Limb (tissue), 2 donors: ENCODE measurements around the gene PCDHGB4.
"Not testable (repeated sequence)": the region's sequence is repeated elsewhere in the genome, so short reads cannot be mapped to it uniquely, and the experiment has no call there.

ENCODE experiments used
- DNase-seq, 2 donors: peaks; one replicate each; pipeline ENCODE4 v3.0.0-alpha.2; 2016; ENCODE audit errors: extremely low spot score in 2 of 2

PCDHGB4 gene

DNA sequence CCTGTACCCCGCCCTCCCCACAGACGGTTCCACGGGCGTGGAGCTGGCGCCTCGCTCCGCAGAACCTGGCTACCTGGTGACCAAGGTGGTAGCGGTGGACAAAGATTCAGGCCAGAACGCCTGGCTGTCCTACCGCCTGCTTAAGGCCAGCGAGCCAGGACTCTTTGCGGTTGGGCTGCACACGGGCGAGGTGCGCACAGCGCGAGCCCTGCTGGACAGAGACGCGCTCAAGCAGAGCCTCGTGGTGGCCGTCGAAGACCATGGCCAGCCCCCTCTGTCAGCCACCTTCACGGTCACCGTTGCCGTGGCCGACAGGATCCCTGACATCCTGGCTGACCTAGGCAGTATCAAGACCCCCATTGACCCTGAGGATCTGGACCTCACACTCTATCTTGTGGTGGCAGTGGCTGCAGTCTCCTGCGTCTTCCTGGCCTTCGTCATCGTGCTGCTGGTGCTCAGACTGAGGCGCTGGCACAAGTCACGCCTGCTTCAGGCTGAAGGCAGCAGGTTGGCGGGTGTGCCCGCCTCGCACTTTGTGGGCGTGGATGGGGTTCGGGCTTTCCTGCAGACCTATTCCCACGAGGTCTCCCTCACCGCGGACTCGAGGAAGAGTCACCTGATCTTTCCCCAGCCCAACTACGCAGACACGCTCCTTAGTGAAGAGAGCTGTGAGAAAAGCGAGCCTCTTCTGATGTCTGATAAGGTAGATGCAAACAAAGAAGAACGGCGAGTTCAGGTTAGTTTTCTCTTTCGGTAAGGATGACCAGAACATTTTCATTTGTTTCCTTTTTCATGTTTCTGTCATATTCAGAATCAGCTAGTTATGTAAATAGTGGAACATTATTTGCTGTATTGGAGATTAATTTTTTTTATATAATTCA, 21.2 kb upstream of the PCDHGB4 start:
- no peak for DNase-seq

DNA sequence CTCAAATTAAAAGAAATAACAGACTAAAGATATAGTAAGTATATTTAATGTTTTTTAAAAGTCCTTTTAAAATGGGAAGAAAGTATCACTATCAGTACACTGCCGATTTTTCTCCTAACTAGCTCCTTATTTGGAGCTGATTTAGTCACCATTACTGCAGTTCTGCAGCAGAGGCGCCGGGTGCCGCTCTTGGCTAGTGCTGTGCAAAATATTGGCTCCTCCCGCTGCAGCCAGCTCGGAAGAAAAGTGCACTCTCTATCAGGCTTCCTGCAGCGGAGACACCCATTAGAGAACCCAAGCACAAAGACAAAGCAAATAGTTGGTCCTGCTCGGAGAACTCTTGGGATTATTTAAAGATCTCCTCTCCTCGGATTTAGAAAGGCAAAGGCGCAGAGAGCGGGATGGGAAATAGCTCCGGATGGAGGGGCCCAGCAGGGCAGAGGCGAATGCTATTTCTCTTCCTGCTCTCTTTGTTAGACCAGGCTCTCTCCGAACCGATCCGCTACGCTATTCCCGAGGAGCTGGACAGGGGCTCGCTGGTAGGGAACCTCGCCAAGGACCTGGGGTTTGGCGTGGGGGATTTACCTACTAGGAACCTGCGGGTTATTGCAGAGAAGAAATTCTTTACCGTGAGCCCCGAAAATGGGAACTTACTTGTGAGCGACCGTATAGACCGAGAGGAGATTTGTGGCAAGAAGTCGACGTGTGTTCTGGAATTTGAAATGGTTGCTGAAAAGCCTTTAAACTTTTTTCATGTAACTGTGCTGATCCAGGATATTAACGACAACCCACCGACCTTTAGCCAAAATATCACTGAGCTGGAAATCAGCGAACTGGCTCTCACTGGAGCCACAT, 17.3 kb upstream of the PCDHGB4 start, which contains the start of gene PCDHGB3:
TSS of gene PCDHGB3 (plus strand) at position 249 of the 855 bp plus-strand sequence. CDS start at position 402, 153 bp downstream.
- DNase-seq = no peak

DNA sequence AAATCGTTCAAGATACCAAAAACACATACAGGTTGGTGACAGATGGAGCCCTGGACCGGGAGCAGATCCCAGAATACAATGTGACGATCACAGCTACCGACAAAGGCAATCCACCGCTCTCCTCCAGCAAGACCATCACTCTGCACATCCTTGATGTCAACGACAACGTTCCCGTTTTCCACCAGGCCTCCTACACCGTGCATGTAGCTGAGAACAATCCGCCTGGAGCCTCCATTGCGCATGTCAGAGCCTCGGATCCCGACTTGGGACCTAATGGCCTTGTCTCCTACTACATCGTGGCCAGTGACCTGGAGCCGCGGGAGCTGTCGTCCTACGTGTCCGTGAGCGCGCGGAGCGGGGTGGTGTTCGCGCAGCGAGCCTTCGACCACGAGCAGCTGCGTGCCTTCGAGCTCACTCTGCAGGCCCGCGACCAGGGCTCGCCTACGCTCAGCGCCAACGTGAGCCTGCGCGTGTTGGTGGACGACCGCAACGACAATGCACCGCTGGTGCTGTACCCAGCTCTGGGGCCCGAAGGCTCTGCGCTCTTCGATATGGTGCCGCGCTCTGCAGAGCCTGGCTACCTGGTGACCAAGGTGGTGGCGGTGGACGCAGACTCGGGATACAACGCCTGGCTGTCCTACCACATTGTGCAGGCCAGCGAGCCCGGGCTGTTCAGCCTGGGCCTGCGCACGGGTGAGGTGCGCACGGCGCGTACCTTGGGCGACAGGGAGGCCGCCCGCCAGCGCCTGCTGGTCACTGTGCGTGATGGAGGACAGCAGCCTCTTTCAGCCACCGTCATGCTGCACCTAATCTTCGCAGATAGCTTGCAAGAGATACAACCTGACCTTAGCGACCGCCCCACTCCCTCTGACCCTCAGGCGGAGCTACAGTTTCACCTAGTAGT, 15.7 kb upstream of the PCDHGB4 start:
- DNase-seq = no peak

DNA sequence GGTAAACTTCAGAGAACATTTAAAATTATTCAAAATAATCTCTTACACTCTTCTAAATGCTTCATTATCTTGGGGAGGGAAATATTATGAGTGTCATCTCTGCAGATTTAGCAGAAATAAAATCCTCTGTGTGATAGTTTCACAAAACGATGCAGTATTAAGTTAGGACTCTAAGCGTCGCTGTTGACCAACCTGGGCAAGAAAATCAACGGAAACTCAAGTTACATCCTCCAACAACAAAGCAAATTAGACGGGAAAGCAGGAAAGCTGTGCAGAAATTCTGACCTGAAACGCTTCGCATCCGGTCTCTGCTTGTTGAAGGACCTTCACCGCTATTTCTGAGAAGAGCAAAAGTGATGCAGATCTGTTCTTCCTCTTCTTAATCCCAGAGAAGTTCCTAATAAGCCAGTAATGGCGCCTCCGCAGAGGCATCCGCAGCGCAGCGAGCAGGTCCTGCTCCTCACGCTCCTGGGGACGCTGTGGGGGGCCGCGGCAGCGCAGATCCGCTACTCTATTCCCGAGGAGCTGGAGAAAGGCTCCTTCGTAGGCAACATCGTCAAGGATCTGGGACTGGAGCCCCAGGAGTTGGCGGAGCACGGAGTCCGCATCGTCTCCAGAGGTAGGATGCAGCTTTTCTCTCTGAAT, 13.7 kb upstream of the PCDHGB4 start, which contains the start of gene PCDHGA6:
TSS of gene PCDHGA6 (plus strand) at position 219 of the 645 bp plus-strand sequence. CDS start at position 412, 193 bp downstream.
- DNase-seq = no peak

- DNase-seq = no peak
These were observed 12.9 kb upstream of the PCDHGB4 start for GRCh38 chr5:141374627-141375026.

DNA sequence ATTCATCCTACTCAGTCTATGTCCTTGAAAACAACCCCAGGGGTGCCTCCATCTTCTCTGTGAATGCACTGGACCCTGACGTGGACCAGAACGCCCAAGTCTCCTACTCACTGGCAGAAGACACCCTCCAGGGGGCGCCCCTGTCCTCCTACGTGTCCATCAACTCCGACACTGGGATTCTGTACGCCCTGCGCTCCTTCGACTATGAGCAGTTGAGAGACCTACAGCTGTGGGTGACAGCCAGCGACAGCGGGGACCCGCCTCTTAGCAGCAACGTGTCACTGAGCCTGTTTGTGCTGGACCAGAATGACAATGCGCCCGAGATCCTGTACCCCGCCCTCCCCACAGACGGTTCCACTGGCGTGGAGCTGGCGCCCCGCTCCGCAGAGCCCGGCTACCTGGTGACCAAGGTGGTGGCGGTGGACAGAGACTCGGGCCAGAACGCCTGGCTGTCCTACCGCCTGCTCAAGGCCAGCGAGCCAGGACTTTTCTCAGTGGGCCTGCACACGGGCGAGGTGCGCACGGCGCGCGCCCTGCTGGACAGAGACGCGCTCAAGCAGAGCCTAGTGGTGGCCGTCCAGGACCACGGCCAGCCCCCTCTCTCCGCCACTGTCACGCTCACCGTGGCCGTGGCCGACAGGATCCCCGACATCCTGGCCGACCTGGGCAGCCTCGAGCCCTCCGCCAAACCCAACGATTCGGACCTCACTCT, 11.9 kb upstream of the PCDHGB4 start:
- not testable (repeated sequence) for DNase-seq

DNA sequence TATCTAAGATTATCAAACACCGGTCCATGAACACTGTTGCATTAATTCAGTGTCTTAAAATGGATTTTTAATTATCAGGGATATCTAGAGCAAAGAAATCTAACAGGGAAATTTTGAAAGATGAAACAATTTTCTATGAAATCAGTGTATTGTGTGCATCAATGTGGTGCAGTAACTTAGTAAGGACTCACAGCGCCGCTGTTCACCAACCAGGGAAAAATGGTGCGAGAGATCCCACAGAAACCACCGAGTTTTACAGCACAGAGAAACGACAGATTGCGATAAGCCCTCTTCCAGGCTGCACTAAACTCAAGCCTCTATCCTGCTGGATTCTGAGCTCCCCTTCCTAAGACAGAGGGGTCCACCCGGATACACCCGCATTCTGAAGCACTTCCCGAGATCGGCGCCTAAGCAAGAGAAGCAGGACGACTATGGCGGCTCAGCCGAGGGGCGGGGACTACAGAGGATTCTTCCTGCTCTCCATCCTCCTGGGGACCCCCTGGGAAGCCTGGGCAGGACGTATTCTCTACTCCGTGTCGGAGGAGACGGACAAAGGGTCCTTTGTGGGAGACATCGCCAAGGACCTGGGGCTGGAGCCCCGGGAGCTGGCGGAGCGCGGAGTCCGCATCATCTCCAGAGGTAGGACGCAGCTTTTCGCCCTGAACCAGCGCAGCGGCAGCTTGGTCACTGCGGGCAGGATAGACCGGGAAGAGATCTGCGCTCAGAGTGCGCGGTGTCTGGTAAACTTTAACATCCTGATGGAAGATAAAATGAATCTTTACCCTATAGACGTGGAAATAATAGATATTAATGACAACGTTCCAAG, 4.8 kb upstream of the PCDHGB4 start, which contains the start of gene PCDHGA7:
TSS of gene PCDHGA7 (plus strand) at position 274 of the 826 bp plus-strand sequence. CDS start at position 432, 158 bp downstream.
- no peak for DNase-seq

- no peak for DNase-seq
These were observed 4.2 kb upstream of the PCDHGB4 start for GRCh38 chr5:141383345-141383744.

DNA sequence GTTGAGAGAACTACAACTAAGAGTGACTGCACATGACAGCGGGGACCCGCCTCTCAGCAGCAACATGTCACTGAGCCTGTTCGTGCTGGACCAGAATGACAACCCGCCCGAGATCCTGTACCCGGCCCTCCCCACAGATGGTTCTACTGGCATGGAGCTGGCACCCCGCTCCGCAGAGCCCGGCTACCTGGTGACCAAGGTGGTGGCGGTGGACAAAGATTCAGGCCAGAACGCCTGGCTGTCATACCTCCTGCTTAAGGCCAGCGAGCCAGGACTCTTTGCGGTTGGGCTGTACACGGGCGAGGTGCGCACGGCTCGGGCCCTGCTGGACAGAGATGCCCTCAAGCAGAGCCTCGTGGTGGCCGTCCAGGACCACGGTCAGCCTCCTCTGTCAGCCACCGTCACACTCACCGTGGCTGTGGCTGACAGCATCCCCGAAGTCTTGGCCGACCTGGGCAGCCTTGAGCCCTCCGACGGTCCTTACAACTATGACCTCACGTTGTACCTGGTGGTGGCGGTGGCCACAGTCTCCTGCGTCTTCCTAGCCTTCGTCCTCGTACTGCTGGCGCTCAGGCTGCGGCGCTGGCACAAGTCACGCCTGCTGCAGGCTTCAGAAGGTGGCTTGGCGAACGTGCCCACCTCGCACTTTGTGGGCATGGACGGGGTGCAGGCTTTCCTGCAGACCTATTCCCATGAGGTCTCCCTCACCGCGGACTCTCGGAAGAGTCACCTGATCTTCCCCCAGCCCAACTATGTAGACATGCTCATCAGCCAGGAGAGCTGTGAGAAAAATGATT, 2.8 kb upstream of the PCDHGB4 start:
- no peak for DNase-seq

GRCh38 chr5:141388661-141389060, 1.2 kb downstream of the PCDHGB4 start:
- no peak for DNase-seq

DNA sequence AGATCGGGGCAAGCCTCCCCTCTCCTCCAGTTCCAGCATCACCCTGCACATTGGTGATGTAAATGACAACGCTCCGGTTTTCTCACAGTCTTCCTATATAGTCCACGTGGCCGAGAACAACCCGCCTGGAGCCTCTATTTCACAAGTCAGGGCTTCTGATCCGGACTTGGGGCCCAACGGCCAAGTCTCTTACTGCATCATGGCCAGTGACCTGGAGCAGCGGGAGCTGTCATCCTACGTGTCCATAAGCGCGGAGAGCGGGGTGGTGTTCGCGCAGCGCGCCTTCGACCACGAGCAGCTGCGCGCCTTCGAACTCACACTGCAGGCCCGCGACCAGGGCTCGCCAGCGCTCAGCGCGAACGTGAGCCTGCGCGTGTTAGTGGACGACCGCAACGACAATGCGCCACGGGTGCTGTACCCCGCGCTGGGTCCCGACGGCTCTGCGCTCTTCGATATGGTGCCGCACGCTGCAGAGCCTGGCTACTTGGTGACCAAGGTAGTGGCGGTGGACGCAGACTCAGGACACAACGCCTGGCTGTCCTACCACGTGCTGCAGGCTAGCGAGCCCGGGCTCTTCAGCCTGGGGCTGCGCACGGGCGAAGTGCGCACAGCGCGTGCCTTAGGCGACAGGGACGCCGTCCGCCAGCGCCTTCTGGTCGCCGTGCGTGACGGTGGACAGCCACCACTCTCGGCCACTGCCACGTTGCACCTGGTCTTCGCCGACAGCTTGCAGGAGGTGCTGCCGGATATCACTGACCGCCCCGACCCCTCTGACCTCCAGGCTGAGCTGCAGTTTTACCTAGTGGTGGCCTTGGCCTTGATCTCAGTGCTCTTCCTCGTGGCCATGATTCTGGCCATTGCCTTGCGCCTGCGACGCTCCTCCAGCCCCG, 1.9 kb downstream of the PCDHGB4 start:
- no peak for DNase-seq

GRCh38 chr5:141392429-141393198, 5.1 kb downstream of the PCDHGB4 start, which contains the start of gene PCDHGA8:
Gene PCDHGA8, plus strand, starts transcription at chr5:141392633. Its CDS starts 181 bp downstream, at chr5:141392814.
- no peak for DNase-seq

- no peak for DNase-seq
These were observed 5.8 kb downstream of the PCDHGB4 start for GRCh38 chr5:141393267-141393666.

GRCh38 chr5:141394401-141395187, 7.1 kb downstream of the PCDHGB4 start:
- DNase-seq = not testable (repeated sequence)
